Smooth muscle cell of the brain vasculature (primary cell): ENCODE measurements around the gene SUSD1.
"Not testable (repeated sequence)": the region's sequence is repeated elsewhere in the genome, so short reads cannot be mapped to it uniquely, and the experiment has no call there.

Experiments used
- DNase-seq: peaks from one replicate; pipeline ENCODE4 v3.0.0-alpha.2; 2012; ENCODE audit warnings: low read depth, low spot score

The SUSD1 gene

DNA sequence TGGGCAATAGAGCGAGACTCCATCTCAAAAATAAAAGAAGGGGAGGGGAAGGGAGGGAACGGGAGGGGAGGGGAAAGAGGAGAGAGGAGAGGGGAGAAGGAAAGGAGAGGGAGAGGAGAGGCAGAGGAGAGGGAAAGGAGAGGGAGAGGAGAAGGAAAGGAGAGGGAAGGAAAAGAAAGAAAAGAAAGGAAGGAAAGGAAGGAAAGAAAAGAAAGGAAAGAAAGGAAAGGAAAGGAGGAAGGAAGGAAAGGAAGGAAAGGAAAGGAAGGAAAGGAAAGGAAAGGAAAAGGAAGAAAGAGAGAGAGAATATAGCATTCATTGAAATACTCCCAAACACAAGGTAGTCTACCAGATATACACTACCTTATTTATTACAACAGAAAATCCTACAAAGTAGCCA lies 44.8 kb downstream of the SUSD1 start:
- no peak for DNase-seq

DNA sequence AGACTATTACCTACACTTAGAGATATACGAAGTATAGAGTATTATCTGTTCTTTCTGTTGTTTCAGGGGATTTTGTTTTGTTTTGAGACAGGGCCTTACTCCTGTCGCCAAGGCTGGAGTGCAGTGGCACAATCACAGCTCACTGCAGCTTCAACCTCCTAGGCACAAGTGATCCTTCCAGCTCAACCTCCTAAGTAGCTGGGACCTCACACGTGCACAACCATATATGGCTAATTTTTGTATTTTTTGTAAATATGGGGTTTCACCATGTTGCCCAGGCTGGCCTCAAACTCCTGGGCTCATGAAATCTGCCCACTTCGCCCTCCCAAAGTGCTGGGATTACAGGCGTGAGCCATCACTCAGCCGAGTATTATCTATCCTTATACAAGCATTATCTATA lies 45.9 kb downstream of the SUSD1 start:
- no peak for DNase-seq

DNA sequence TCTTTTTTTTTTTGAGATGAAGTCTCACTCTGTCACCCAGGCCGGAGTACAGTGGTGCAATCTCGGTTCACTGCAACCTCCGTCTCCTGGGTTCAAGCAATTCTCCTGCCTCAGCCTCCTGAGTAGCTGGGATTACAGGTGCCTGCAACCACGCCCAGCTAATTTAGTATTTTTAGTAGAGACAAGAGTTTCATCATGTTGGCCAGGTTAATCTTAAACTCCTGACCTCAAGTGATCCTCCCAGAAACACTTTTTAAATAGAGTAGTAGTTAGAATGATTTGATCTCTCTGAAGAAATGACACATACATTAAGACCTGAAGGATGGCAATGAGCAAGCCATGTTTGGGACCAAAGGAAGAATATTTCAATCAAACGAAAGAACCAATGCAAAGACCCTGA lies 46.7 kb downstream of the SUSD1 start:
- not testable (repeated sequence) for DNase-seq

DNA sequence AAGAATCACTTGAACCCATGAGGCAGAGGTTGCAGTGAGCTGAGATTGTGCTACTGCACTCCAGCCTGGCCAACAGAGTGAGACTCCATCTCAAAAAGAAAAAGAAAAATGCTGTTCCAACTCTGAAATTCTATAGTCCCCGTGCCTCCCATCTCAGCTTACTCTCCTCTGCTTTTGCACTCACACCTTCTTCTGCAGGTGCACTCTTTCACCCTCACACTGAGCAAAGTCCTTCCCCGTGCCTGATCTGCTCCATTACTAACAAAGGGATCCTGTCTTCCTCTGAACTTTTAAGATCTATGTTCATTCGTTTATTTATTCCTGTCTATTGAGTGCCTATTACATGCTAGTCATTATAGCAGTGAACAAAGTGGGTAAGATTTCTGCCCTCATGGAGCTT lies 47.8 kb downstream of the SUSD1 start:
- no peak for DNase-seq

DNA sequence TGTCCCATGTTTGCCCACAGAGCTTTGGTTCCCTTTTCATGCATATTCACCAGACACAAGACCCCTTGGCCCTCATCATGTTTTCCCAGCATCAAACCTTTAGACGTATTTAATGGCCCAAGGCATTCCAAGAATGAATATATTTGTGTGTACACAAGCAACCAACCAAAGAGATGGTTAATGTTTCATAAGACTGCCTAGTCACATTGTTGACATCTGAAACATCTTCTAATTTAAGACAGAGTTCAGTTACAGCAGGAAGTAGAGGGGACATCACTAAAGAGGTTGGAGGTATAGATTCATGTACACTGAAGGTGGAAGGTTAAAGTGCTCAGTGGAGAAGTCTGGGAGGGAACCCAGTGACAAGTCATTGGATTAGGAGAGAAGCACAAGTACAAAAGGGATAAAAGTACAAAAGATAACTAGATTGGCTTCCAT lies 49.1 kb downstream of the SUSD1 start:
- DNase-seq = no peak

DNA sequence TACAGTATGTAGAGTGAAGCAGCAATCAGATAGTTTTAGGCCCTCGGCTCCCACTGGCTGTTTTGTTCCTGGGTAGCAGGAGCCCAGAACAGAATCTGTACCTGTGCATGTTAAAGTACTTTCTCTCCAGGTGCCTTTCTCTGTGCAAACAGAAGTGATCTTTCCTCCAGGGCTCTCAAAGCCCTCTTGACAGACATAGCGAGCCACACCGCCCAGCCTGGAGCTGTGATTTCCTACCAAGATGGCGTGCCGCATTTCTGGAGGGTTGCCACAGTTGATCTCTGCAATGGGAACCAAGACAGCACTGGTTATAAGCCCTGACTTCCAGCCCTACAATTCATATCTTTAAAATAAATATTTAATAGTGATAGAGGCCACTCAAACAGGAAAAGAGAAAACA lies 50.9 kb downstream of the SUSD1 start:
- no peak for DNase-seq

DNA sequence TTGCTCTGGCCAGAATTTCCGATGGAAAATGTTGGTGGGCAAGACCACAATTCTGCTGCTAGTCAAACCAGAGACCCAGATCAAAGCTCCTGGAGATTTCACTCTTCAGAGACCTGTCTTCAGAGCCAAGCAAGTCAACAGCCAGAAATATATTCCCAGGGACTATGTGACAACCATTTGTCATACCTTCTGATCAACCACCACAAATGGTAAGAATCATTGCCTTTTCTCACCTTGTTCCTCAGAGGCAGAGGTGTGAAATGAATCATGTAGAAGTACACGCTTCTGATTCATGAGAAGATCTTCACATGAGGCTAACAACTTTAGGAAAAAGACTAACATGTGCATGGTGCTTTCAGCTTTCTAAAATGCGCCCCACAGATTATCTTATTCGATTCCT lies 53.5 kb downstream of the SUSD1 start:
- no peak for DNase-seq

DNA sequence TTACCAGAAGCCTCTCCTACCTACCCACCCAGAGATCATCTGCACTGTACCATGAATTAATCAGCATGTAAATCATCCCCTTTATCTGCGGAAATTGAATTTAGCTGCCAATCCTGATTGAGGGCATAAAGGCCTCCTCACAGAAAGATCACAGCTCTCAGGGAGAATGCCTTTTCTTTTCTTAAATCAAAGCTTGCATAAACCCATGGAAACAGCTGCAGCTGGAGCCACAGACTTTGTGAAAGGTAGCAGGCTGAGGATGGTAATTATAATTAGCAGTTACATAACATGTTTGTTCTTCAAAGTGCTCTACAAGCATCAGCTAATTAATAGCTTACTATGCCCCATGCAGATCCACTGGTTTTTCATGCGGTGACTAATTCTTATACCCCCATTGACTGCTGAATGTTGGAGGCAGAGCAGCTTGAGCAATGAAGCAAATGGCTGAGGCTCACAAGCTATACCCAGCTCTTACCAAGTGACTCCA lies 54.6 kb downstream of the SUSD1 start:
- no peak for DNase-seq

DNA sequence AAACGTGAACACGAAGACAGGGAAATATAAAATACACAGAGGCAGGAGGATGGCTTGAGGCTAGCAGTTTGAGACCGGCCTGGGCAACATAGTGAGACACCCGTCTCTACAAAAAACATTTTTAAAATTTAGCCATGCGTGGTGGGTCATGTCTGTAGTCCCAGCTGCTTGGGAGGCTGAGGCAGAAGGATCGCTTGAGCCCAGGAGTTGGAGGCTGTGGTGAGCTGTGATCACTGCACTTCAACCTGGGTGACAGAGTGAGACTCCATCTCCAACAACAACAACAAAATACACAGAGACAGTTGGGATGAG lies 55.1 kb downstream of the SUSD1 start:
- DNase-seq = no peak

DNA sequence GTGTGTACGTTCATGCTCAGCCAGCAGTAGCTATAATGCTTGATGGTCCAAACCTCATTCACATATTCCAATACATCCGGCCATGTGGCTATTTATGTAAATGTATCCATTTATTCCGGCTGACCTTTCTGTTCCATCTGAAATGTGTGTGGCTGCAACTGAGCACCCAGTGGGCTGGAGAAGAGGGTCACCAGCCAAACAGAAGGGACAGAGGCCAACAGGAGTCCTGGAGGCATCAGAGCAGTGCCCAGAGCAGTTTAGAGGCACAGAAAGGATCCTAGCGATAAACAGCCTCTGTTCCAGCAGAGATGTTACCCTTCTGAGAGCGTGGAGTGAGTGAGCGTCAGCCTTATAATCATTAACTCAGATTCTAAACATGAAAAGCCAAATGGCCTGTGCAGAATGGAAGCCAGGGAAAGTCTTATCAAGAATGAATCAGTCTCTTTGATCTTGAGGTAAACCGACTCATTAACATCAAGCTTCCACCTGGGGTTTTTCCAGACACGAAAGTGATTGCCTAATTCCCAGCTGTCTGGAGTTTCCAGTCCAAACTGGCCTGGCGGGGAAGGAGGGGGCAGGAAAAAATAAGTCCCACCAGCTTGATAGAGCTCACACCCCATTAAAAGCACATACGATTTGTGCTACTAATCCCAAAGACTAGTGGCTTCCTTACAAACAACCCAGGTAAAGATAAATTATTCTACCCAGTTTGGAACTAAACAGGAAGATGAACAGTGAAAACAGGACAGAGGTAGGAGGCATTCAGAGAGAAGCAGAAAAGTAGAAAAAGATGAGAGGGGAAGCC lies 55.7 kb downstream of the SUSD1 start:
- DNase-seq = no peak

DNA sequence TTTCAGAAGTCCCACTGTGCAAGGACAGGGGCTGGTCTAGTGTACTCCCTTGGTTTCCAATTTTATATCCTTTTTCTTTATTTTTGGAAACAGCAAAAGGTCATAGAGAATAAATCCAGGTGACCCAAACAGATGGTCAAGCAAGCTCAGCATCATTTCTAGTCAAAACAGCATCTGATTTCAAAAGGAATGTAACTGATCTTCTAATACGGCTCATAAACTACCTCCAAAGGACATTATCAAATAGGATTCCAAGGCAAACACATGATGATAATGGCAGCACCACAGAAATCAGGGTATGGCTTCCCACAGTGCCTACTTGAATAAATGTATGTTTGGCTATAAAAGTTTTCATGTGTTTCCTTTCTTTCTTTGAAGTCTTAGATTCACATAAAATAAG lies 57.1 kb downstream of the SUSD1 start:
- no peak for DNase-seq

DNA sequence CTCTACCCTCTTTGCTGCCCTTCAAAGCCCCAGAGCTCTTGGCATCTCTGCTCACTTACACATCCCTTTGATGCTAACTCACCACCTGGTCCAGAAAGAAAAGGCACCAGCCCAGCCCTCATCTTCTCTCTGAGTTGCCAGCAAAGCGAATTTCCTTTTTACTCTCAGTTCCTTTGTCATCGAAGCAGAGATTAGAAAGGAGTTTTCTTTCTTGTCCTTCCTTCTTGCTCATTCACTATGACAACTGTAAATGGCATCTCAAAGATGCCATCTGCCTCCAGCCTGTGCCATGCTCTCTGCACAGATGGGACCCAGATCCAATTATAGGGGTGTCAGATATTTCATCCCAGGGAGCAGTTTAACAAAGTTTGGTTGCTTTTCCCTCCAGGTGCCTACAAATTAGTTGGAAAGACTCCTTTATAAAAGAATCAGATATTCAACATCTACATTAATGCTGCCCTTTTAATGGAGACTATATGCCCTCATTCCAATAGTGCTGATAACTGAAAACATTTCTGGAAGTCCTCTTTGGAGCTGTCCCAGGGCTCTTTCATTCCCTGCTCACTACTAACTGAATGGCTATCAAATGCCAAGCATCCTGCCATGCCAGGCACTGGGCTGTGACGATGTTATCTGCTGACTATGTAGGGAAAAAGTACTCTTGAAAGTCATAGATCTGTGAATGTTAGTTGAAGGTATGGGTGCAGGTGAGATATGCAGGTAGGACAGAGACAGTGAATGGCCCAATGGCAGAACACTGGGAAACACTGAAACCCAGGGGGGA lies 58.9 kb downstream of the SUSD1 start:
- no peak for DNase-seq

DNA sequence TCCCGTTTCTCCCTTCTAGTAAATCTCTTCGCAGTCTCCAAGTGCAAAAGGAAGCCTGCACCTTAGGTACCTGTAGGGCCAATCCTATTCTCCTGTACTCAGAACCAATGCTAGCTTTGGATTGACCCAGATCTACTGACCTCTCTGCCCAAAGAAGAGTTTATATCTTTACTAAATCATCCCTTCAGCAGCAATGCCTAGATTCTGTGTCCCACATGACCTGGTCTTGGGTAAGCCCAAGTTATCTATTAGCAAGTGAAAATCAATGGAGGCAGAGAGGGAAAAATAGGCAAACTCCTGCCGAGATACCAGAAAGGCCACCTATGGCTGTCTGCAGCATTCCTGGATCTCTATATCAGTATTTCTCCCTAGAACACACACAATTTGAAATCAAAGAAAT lies 60.0 kb downstream of the SUSD1 start:
- no peak for DNase-seq

DNA sequence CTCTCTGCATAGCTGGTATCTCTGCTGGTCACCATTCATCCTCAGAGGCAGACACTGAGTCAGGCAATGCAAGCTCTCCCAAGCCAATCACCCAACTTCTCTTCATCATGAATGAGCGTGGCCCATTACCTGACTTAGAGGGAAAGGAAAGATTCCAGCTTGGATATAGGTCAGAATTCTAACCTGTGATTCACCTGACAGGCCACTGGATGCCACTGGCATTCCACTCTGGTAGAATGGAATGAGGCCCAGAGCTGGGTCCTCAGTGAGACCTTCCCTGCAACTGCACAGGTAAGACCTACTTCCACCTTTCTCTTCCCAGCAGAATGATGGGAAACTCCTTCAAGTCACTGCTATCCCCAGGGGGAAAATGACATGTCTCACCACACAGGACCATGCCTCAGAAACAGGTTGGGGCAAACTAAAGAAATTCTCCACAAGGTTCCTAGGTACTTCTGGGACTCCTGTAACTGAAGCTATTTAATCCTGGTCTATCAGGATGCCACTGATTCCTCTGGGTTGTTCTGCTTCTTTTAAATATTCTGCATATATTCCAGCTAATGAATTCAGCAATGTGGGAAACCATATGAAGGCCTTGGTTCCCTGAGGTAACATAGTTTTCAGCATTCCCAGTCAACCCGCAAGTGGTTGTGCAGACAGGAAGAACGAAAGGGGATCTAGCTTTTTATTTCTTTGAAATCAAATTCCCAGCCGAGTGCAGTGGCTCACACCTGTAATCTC lies 62.0 kb downstream of the SUSD1 start:
- no peak for DNase-seq

DNA sequence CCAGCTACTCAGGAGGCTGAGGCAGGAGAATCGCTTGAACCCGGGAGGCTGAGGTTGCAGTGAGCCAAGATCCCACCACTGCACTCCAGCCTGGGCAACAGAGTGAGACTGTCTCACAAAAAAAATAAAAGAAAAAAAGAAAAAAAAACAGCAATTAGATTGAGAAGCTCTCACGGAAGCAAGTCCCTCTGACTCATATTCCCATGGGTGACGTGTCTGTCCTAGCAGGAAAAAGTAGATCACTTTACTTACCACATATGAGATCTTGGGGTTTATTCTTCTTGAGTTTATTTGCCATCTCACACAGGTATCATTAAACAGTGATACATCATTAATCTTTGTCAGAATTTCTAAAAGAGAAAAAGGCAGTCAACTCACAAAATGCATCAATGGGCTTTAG lies 62.6 kb downstream of the SUSD1 start:
- no peak for DNase-seq

DNA sequence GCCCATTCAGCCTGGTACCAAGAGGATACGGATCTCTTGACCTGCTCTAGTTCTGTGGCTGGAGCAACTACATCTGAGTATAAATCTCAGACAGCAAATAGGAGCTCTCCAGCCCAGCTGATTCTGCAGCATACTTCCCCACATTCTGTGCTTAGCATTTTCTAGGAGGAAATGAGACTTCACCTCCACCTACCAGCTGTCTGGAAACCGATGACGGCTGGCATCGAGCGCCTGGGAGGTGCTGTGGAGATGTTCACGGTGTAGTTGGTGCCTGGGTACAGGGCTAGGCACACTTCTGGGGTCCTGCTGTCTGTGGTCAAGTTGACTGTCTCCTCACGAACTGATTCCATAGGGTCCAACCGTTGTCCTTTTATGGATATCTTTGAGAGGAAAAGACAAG lies 63.6 kb downstream of the SUSD1 start:
- no peak for DNase-seq

DNA sequence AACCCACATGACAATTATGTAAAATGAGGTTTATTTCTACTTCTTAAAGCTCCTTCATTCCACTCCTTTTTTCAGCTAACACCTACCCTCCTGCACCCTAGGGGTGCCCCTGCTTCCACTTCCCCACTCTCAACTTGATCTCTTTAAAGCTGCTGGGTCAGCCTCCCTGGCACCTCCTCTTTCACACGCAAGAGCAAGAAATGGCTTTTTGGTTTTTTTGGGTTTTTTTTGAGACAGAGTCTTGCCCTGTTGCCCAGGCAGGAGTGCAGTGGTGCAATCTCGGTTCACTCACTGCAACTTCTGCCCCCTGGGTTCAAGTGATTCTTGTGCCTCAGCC lies 64.4 kb downstream of the SUSD1 start:
- no peak for DNase-seq

DNA sequence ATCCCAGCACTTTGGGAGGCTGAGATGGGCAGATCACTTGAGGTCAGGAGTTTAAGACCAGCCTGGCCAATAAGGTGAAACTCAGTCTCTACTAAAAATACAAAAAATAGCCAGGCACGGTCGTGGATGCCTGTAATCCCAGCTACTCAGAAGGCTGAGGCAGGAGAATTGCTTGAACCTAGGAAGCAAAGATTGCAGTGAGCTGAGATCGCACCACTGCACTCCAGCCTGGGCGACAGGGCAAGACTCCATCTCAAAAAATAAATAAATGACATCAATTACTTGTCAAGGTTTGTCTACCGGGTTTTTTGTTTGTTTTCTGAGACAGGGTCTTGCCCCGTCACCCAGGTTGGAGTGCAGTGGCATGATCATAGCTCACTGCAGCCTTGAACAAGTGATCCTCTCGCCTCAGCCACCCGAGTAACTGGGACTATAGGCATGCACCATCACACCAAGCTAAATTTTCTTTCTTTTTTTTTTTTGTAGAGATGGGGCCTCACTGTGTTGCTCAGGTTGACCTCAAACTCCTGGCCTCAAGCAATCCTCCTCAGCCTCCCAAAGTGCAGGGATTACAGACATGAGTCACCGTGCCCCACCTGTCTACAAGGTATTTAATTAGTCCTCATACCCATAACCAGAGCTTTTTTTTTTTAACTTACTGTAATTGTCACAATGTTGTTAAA lies 64.9 kb downstream of the SUSD1 start:
- DNase-seq = no peak

DNA sequence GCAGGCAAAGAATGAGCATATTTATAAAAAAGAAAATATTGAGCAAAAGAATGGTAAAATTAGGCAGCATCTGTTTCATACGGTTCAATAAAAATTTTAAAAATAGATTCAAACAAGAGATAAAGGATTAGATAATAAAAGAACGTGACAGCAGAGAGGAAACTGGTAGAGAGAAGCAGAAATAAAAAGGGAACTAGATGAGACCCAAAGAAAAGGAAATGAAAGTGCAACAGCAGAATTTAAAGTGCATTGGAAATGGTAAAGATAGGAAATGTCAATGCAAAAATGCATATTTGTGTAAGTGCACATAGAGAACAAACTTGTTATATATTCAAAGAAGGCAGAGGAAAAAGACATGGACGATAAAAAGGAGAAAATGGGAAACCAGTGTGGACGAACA lies 70.2 kb downstream of the SUSD1 start:
- no peak for DNase-seq

DNA sequence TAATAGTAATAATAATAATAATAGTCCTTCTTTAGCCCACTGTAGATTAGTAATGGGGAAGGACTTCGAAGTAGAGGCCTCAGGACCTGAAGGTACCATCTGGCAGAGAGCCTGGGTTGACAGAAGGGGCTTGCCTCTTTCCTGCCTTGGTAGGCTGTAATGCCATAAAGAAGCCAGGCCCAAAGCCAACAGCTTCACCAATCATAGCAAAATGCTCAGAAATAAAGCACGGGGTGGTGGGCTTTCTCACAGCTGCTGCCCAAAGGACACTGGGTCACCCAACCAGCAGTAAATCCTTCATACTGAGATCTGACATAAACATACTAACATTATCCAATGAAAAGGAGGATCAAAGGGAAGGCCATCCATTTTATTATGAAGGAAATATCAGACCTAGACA lies 70.7 kb downstream of the SUSD1 start:
- DNase-seq = no peak

DNA sequence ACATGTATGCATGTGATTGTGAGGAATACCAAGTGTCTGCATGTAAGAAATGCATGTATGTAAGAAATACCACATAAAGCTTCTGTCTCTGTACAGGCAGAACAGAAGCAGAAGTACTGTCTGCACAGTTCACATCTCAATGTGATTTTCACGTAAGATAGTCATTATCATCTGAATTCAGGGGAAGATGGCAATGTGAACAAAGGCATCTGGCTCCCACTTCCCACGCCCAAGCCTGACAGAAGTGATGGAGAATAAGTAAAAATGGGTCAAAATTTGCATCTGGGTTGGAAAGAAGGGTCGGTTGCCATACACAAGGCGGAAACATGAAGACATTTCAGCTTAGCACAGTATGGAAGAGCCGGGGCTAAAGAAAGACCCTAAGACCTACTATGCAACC lies 71.7 kb downstream of the SUSD1 start:
- no peak for DNase-seq
